HG03280 (cell line): ENCODE results near the gene FRS2.
A peak's percentile ranks its signal among the peaks of the same experiment; 100 is the strongest.

Experiments used
- ATAC-seq: cut with Tn5 transposase; IDR thresholded peaks from one replicate; pipeline ENCODE4 v1.9.1; 2021; ENCODE audit warnings: mild to moderate bottlenecking, moderate library complexity; ENCODE audit not compliant: unreplicated experiment

FRS2 gene

GRCh38 chr12:69524331-69524630, 54.1 kb downstream of the FRS2 start:
- ATAC-seq = no peak

GRCh38 chr12:69524755-69525469, 54.7 kb downstream of the FRS2 start:
- ATAC-seq = no peak

GRCh38 chr12:69527506-69528272, 57.5 kb downstream of the FRS2 start:
- no peak for ATAC-seq

- ATAC-seq = no peak
Measured at GRCh38 chr12:69529021-69529420, 58.8 kb downstream of the FRS2 start.

GRCh38 chr12:69533844-69534243, 63.7 kb downstream of the FRS2 start:
- no peak for ATAC-seq

GRCh38 chr12:69534389-69534822, 64.2 kb downstream of the FRS2 start:
- ATAC-seq = peak; percentile 85

- ATAC-seq = no peak
Measured at GRCh38 chr12:69540987-69541386, 70.8 kb downstream of the FRS2 start.

GRCh38 chr12:69544087-69544486, 73.9 kb downstream of the FRS2 start:
- no peak for ATAC-seq

GRCh38 chr12:69545081-69545480, 74.9 kb downstream of the FRS2 start:
- ATAC-seq = no peak

GRCh38 chr12:69546693-69547438, 76.7 kb downstream of the FRS2 start:
- no peak for ATAC-seq

GRCh38 chr12:69548687-69549086, 78.5 kb downstream of the FRS2 start:
- ATAC-seq = no peak

- no peak for ATAC-seq
Measured at GRCh38 chr12:69550569-69551350, 80.6 kb downstream of the FRS2 start.

- ATAC-seq = no peak
Measured at GRCh38 chr12:69553628-69554248, 83.5 kb downstream of the FRS2 start.

- no peak for ATAC-seq
Measured at GRCh38 chr12:69555461-69555860, 85.3 kb downstream of the FRS2 start.

- no peak for ATAC-seq
Measured at GRCh38 chr12:69556383-69556782, 86.2 kb downstream of the FRS2 start.

GRCh38 chr12:69563166-69563762, 93.1 kb downstream of the FRS2 start:
- no peak for ATAC-seq

GRCh38 chr12:69566603-69567002, 96.4 kb downstream of the FRS2 start:
- no peak for ATAC-seq

- no peak for ATAC-seq
Measured at GRCh38 chr12:69569236-69569635, 99.0 kb downstream of the FRS2 start.

GRCh38 chr12:69570000-69570516, 99.9 kb downstream of the FRS2 start:
- ATAC-seq = no peak
